H9 (cell line): ENCODE results near the gene SRC. TPM values are rescaled to one million over a fixed set of nuclear protein-coding genes. Genes with fewer than 3 reads are reported as not detected.
"Not testable (repeated sequence)": the region's sequence is repeated elsewhere in the genome, so short reads cannot be mapped to it uniquely, and the experiment has no call there.

ENCODE experiments used
- DNase-seq: peaks from one replicate; pipeline ENCODE4 v3.0.0-alpha.2; 2017
- H2AFZ ChIP-seq: one replicate; pipeline ENCODE4 v1.6.1; 2013; ENCODE audit warnings: mild to moderate bottlenecking, low read length, control low read depth, moderate library complexity
- H2AK5ac ChIP-seq: 2 replicates; pipeline ENCODE4 v1.6.1; 2013; ENCODE audit warnings: low read length, control low read depth, mixed read lengths; ENCODE audit not compliant: insufficient read length
- H2BK120ac ChIP-seq: one replicate; pipeline ENCODE4 v1.6.1; 2013; ENCODE audit warnings: low read depth, mild to moderate bottlenecking, low read length, control low read depth, inconsistent platforms; ENCODE audit not compliant: poor library complexity, severe bottlenecking
- H2BK12ac ChIP-seq: 2 replicates; pipeline ENCODE4 v1.6.1; 2013; ENCODE audit warnings: low read length, control low read depth, mixed read lengths, low read depth; ENCODE audit not compliant: insufficient read length
- H2BK15ac ChIP-seq: 2 replicates; pipeline ENCODE4 v1.6.1; 2013; ENCODE audit warnings: low read depth, low read length, control low read depth
- H2BK20ac ChIP-seq: one replicate; pipeline ENCODE4 v1.6.1; 2013; ENCODE audit warnings: low read depth, mild to moderate bottlenecking, low read length, control low read depth, inconsistent platforms; ENCODE audit not compliant: poor library complexity, severe bottlenecking
- H2BK5ac ChIP-seq: 2 replicates; pipeline ENCODE4 v1.6.1; 2013; ENCODE audit warnings: low read length, control low read depth, mixed read lengths; ENCODE audit not compliant: insufficient read length
- H3K14ac ChIP-seq: 2 replicates; pipeline ENCODE4 v1.6.1; 2013; ENCODE audit warnings: low read length, control low read depth; ENCODE audit not compliant: insufficient read depth
- H3K18ac ChIP-seq: 2 replicates; pipeline ENCODE4 v1.6.1; 2013; ENCODE audit warnings: low read depth, mild to moderate bottlenecking, mixed read lengths, low read length, control low read depth; ENCODE audit not compliant: insufficient read length
- H3K23ac ChIP-seq: 2 replicates; pipeline ENCODE4 v1.6.1; 2013; ENCODE audit warnings: low read length, control low read depth, mixed read lengths, low read depth; ENCODE audit not compliant: insufficient read length
- H3K23me2 ChIP-seq: 2 replicates; pipeline ENCODE4 v1.6.1; 2013; ENCODE audit warnings: low read depth, mild to moderate bottlenecking, mixed read lengths, low read length, control low read depth; ENCODE audit not compliant: insufficient read length, poor library complexity, severe bottlenecking
- H3K27ac ChIP-seq: 2 replicates; pipeline ENCODE4 v1.5.1; 2013; ENCODE audit warnings: low read length, control low read depth, mixed read lengths, low read depth; ENCODE audit not compliant: insufficient read length
- H3K27me3 ChIP-seq: 2 replicates; pipeline ENCODE4 v1.6.1; 2013; ENCODE audit warnings: low read length, control low read depth, inconsistent platforms; ENCODE audit not compliant: insufficient read depth
- H3K4ac ChIP-seq: 2 replicates; pipeline ENCODE4 v1.6.1; 2013; ENCODE audit warnings: low read depth, mild to moderate bottlenecking, control low read depth, inconsistent platforms, low read length, moderate library complexity
- H3K4me1 ChIP-seq: 2 replicates; pipeline ENCODE4 v1.6.1; 2013; ENCODE audit warnings: low read length, control low read depth, inconsistent platforms; ENCODE audit not compliant: insufficient read depth
- H3K4me2 ChIP-seq: 2 replicates; pipeline ENCODE4 v1.6.1; 2013; ENCODE audit warnings: low read length, control low read depth, mixed read lengths; ENCODE audit not compliant: insufficient read length, insufficient read depth
- H3K56ac ChIP-seq: 2 replicates; pipeline ENCODE4 v1.6.1; 2013; ENCODE audit warnings: low read depth, mild to moderate bottlenecking, mixed read lengths, low read length, control low read depth; ENCODE audit not compliant: insufficient read length
- H3K79me1 ChIP-seq: 2 replicates; pipeline ENCODE4 v1.6.1; 2013; ENCODE audit warnings: low read depth, mild to moderate bottlenecking, moderate library complexity, low read length, control low read depth, inconsistent platforms; ENCODE audit not compliant: insufficient read depth, poor library complexity, severe bottlenecking
- H3K79me2 ChIP-seq: 2 replicates; pipeline ENCODE4 v1.6.1; 2013; ENCODE audit warnings: low read length, control low read depth, inconsistent platforms; ENCODE audit not compliant: insufficient read depth
- H3K9ac ChIP-seq: 2 replicates; pipeline ENCODE4 v1.6.1; 2013; ENCODE audit warnings: low read length, control low read depth, mixed read lengths; ENCODE audit not compliant: insufficient read length; ENCODE audit errors: extremely low read depth
- H3K9me3 ChIP-seq: one replicate; pipeline ENCODE4 v1.6.1; 2013; ENCODE audit warnings: low read depth, low read length, inconsistent platforms; ENCODE audit not compliant: control insufficient read depth
- H3T11ph ChIP-seq: one replicate; pipeline ENCODE4 v1.6.1; 2013; ENCODE audit warnings: mild to moderate bottlenecking, low read length, control low read depth, inconsistent platforms
- H4K20me1 ChIP-seq: one replicate; pipeline ENCODE4 v1.6.1; 2013; ENCODE audit not compliant: control insufficient read depth, insufficient read length, insufficient read depth
- H4K5ac ChIP-seq: 2 replicates; pipeline ENCODE4 v1.6.1; 2013; ENCODE audit warnings: low read depth, mild to moderate bottlenecking, mixed read lengths, low read length, control low read depth; ENCODE audit not compliant: insufficient read length
- H4K8ac ChIP-seq: replicated peaks from 2 replicates; pipeline ENCODE4 v1.6.1; 2013; ENCODE audit warnings: low read length, control low read depth, mixed read lengths, low read depth; ENCODE audit not compliant: insufficient read length
- H4K91ac ChIP-seq: 2 replicates; pipeline ENCODE4 v1.6.1; 2013; ENCODE audit warnings: low read depth, mild to moderate bottlenecking, moderate library complexity, mixed read lengths, low read length, control low read depth; ENCODE audit not compliant: insufficient read length
- H3K27ac Mint-ChIP-seq, 3 experiments: 2 replicates in 2 of 3; 3 replicates in 1 of 3; pipeline ENCODE4 v1.8.0; 2020 to 2021; ENCODE audit warnings: mixed read lengths in 3 of 3, mild to moderate bottlenecking in 1 of 3, moderate library complexity in 1 of 3
- H3K27me3 Mint-ChIP-seq: 2 replicates; pipeline ENCODE4 v1.8.0; 2021; ENCODE audit warnings: low read depth, mild to moderate bottlenecking, moderate library complexity, mixed read lengths
- H3K36me3 Mint-ChIP-seq, 3 experiments: 2 replicates in 2 of 3; 3 replicates in 1 of 3; pipeline ENCODE4 v1.8.0; 2020 to 2021; ENCODE audit warnings: low read depth in 3 of 3, mixed read lengths in 3 of 3; ENCODE audit not compliant: insufficient read depth in 1 of 3
- H3K4me1 Mint-ChIP-seq, 2 experiments: 2 replicates each; pipeline ENCODE4 v1.8.0; 2020; ENCODE audit warnings: mixed read lengths in 2 of 2
- H3K4me3 Mint-ChIP-seq, 2 experiments: 2 replicates in 1 of 2; 3 replicates in 1 of 2; pipeline ENCODE4 v1.8.0; 2020 to 2021; ENCODE audit warnings: mild to moderate bottlenecking in 2 of 2, mixed read lengths in 2 of 2, moderate library complexity in 1 of 2
- H3K9me3 Mint-ChIP-seq, 2 experiments: 2 replicates in 1 of 2; 3 replicates in 1 of 2; pipeline ENCODE4 v1.8.0; 2020; ENCODE audit warnings: mild to moderate bottlenecking in 2 of 2, mixed read lengths in 2 of 2, moderate library complexity in 1 of 2
- WGBS: extraction: QIAGEN DNeasy Blood & Tissue Kit; methylation state at CpG from one replicate; pipeline ENCODE4 v1.1.7; 2013; ENCODE audit warnings: missing lambda C conversion rate, low lambda C conversion rate, mixed read lengths; ENCODE audit not compliant: insufficient read length; ENCODE audit errors: extremely low coverage; 5-methylcytosine and 5-hydroxymethylcytosine counted together
- total RNA-seq: library from RNA; stranded (reverse); gene quantifications from 2 replicates; pipeline ENCODE4 v1.2.1, GENCODE V29; 2021
- TF ChIP-seq, protein P1 (sequence below): fragments of 200-600 bp; sonication (generic); conservative IDR thresholded peaks from 3 replicates; pipeline ENCODE4 v1.8.0; 2021; ENCODE audit warnings: antibody characterized with exemption, mild to moderate bottlenecking

Gene SRC
- total RNA-seq, 1 experiment from 2014 or later = 44.5 TPM

DNA sequence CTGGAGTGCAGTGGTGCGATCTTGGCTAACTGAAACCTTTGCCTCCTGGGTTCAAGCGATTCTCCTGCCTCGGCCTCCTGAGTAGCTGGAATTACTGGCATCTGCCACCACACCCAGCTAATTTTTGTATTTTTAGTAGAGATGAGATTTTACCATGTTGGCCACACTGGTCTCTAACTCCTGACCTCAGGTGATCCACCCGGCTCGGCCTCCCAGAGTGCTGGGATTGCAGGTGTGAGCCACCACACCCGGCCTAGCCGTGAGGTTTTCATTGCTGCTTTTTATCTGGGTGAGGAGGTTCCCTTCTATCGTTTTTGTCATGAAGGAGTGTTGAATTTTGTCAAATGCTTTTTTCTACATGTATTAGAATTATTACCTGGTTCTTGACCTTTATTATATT lies 23.9 kb downstream of the SRC start:
- no peak overlapping the region for H3K14ac ChIP-seq
- H2AFZ ChIP-seq = no peak overlapping the region
- H4K91ac ChIP-seq = no peak overlapping the region
- no peaks in the 10 kb centered on the region for H3K4me1 ChIP-seq
- WGBS = no CpG with 5 or more reads among the region's 8 CpGs
- no peak overlapping the region for H4K8ac ChIP-seq
- no peak overlapping the region for H3T11ph ChIP-seq
- H2BK120ac ChIP-seq = no peak overlapping the region
- Mint-ChIP-seq H3K4me3 (no peak overlapping the region), H3K4me1 (no peaks in the 10 kb centered on the region), H3K27me3 (no peaks in the 10 kb centered on the region), H3K9me3 (no peaks in the 10 kb centered on the region; a peak in 1 of 5 replicates), H3K27ac (no peak overlapping the region; a peak in 1 of 7 replicates), H3K36me3 (peaks cover 16 to 52% (median 40%) of the 10 kb centered on the region in 3 experiments)
- no peak overlapping the region for H3K23ac ChIP-seq
- no peak overlapping the region for H3K18ac ChIP-seq
- no peak overlapping the region for H2AK5ac ChIP-seq
- no peak overlapping the region for H4K5ac ChIP-seq
- H3K9ac ChIP-seq = no peak overlapping the region
- no peak overlapping the region for H2BK20ac ChIP-seq
- no peak overlapping the region for H3K27ac ChIP-seq
- H2BK15ac ChIP-seq = no peak overlapping the region
- H3K4me2 ChIP-seq = no peak overlapping the region
- no peak overlapping the region for H2BK12ac ChIP-seq
- no peak for DNase-seq
- H3K79me2 ChIP-seq = no peaks in the 10 kb centered on the region; the same call in 1 of the 2 replicates
- no peak overlapping the region for H3K4ac ChIP-seq
- H4K20me1 ChIP-seq = no peaks in the 10 kb centered on the region
- H3K79me1 ChIP-seq = peaks cover 4% of the 10 kb centered on the region
- H3K27me3 ChIP-seq = no peaks in the 10 kb centered on the region
- TF ChIP-seq, protein P1, sequence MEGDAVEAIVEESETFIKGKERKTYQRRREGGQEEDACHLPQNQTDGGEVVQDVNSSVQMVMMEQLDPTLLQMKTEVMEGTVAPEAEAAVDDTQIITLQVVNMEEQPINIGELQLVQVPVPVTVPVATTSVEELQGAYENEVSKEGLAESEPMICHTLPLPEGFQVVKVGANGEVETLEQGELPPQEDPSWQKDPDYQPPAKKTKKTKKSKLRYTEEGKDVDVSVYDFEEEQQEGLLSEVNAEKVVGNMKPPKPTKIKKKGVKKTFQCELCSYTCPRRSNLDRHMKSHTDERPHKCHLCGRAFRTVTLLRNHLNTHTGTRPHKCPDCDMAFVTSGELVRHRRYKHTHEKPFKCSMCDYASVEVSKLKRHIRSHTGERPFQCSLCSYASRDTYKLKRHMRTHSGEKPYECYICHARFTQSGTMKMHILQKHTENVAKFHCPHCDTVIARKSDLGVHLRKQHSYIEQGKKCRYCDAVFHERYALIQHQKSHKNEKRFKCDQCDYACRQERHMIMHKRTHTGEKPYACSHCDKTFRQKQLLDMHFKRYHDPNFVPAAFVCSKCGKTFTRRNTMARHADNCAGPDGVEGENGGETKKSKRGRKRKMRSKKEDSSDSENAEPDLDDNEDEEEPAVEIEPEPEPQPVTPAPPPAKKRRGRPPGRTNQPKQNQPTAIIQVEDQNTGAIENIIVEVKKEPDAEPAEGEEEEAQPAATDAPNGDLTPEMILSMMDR = no peak
- no peaks in the 10 kb centered on the region for H3K23me2 ChIP-seq
- H3K56ac ChIP-seq = no peak overlapping the region
- no peak overlapping the region for H2BK5ac ChIP-seq
- no peaks in the 10 kb centered on the region for H3K9me3 ChIP-seq

DNA sequence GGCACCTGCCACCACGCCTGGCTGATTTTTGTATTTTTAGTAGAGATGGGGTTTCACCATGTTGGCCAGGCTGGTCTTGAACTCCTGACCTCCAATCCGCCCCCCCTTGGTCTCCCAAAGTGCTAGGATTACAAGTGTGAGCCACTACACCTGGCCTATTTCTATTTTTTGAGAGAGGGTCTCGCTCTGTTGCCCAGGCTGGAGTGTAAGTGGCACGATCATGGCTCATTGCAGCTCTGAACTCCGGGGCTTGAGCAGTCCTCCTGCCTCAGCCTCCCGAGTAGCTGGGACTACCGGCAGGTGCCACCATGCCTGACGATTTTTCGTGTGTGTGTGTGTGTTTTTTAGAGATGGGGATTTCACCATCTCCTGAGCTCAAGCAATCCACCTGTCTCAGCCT lies 25.9 kb downstream of the SRC start:
- not testable (repeated sequence) for H3K23me2 ChIP-seq, H3T11ph ChIP-seq, H3K4ac ChIP-seq, H2BK15ac ChIP-seq, H2BK5ac ChIP-seq, H2BK20ac ChIP-seq, H3K9me3 ChIP-seq, H3K27me3 ChIP-seq, H2AK5ac ChIP-seq, H3K4me3 Mint-ChIP-seq, H4K8ac ChIP-seq, H3K9ac ChIP-seq, H4K5ac ChIP-seq, H2AFZ ChIP-seq, H3K23ac ChIP-seq, H4K91ac ChIP-seq, H3K79me2 ChIP-seq, H2BK12ac ChIP-seq, H4K20me1 ChIP-seq, H3K4me2 ChIP-seq, H3K27ac ChIP-seq, H3K56ac ChIP-seq, H3K4me1 ChIP-seq, H3K27me3 Mint-ChIP-seq, DNase-seq, H3K9me3 Mint-ChIP-seq, H3K18ac ChIP-seq, H2BK120ac ChIP-seq, H3K4me1 Mint-ChIP-seq, H3K14ac ChIP-seq, H3K79me1 ChIP-seq
- WGBS = no CpG with 5 or more reads among the region's 9 CpGs
- Mint-ChIP-seq H3K27ac (peak overlapping the region in 1 of 3 experiments; percentile 24; a peak in 1 of 7 replicates), H3K36me3 (peaks cover 2 to 48% (median 20%) of the 10 kb centered on the region in 3 experiments; a peak in 5 of 7 replicates)
